PC-3 (cell line): ENCODE data around the gene DGCR2. TPM values are rescaled to one million over a fixed set of nuclear protein-coding genes. Genes with fewer than 3 reads are reported as not detected.
"Not testable (repeated sequence)": the region's sequence is repeated elsewhere in the genome, so short reads cannot be mapped to it uniquely, and the experiment has no call there.

Experiments
- ATAC-seq: fragments of 200-7000 bp; cut with Tn5 transposase; 2 replicates; pipeline ENCODE4 v1.9.1; 2020; ENCODE audit warnings: mild to moderate bottlenecking, moderate library complexity
- BruUV-seq: library from RNA; stranded (reverse); fragments of 400-500 nt; replicated peaks from 2 replicates; lab custom pipeline; 2021; lab: Mats Ljungman, UMichigan
- CTCF ChIA-PET: fragments of 300-600 bp; sonication (Branson Sonifier 250); formaldehyde crosslinking; loops from one replicate; lab custom pipeline; 2022; ENCODE audit warnings: antibody characterized with exemption; lab: Charles Lee
- POLR2A ChIA-PET: fragments of 300-600 bp; sonication (Branson Sonifier 250); formaldehyde crosslinking; loops from one replicate; lab custom pipeline; 2022; ENCODE audit warnings: antibody characterized with exemption; ENCODE audit not compliant: unreplicated experiment; lab: Charles Lee
- DNase-seq: peaks from one replicate; pipeline ENCODE4 v3.0.0-alpha.2; 2015
- H2AFZ ChIP-seq: fragments of 300-600 bp; sonication (generic); 2 replicates; pipeline ENCODE4 v1.6.0; 2016; ENCODE audit warnings: antibody characterized with exemption, low read length
- H3F3A ChIP-seq: fragments of 300-600 bp; sonication (generic); one replicate; pipeline ENCODE4 v1.6.0; 2017; ENCODE audit warnings: antibody characterized with exemption, low read length, control low read depth, mild to moderate bottlenecking; ENCODE audit not compliant: unreplicated experiment
- H3K27ac ChIP-seq: fragments of 300-600 bp; sonication (generic); 2 replicates; pipeline ENCODE4 v1.5.1; 2016; ENCODE audit warnings: mild to moderate bottlenecking, low read length
- H3K27me3 ChIP-seq: fragments of 300-600 bp; sonication (generic); 2 replicates; pipeline ENCODE4 v1.6.1; 2016; ENCODE audit warnings: low read length, mixed read lengths
- H3K36me3 ChIP-seq: fragments of 300-600 bp; sonication (generic); 2 replicates; pipeline ENCODE4 v1.6.1; 2016; ENCODE audit warnings: low read depth, mixed run types, low read length, mixed read lengths
- H3K4me1 ChIP-seq: fragments of 300-600 bp; sonication (generic); 2 replicates; pipeline ENCODE4 v1.5.1; 2016; ENCODE audit warnings: low read length; ENCODE audit not compliant: insufficient read depth
- H3K4me2 ChIP-seq: fragments of 300-600 bp; sonication (generic); 2 replicates; pipeline ENCODE4 v1.6.0; 2016; ENCODE audit warnings: low read length
- H3K4me3 ChIP-seq: fragments of 300-600 bp; sonication (generic); 2 replicates; pipeline ENCODE4 v1.5.1; 2016; ENCODE audit warnings: mild to moderate bottlenecking, low read length, mixed read lengths
- H3K79me2 ChIP-seq: fragments of 300-600 bp; sonication (generic); 2 replicates; pipeline ENCODE4 v1.6.1; 2017; ENCODE audit warnings: low read length, mixed read lengths
- H3K9ac ChIP-seq: fragments of 300-600 bp; sonication (generic); 2 replicates; pipeline ENCODE4 v1.6.0; 2016; ENCODE audit warnings: mild to moderate bottlenecking, low read length
- H3K9me2 ChIP-seq: fragments of 300-600 bp; sonication (generic); replicated peaks from 2 replicates; pipeline ENCODE4 v1.6.1; 2016; ENCODE audit warnings: mixed run types, low read length, mixed read lengths
- H3K9me3 ChIP-seq: fragments of 300-600 bp; sonication (generic); 2 replicates; pipeline ENCODE4 v1.6.1; 2016; ENCODE audit warnings: low read length, mixed read lengths
- H4K20me1 ChIP-seq: fragments of 300-600 bp; sonication (generic); 2 replicates; pipeline ENCODE4 v1.6.1; 2016; ENCODE audit warnings: low read length, mixed read lengths
- intact Hi-C: fragments of 100-400 bp; cut with micrococcal nuclease; formaldehyde crosslinking; loops from 2 replicates; pipeline ENCODE4 v1.9.0; 2023
- total RNA-seq: library from RNA; depleted of rRNA; stranded (reverse); fragments of >200 nt; gene quantifications from 2 replicates; pipeline ENCODE4 v1.2.3, GENCODE V29; 2014

DGCR2 gene
- total RNA-seq, 1 experiment from 2014 or later, result 36.1 TPM

GRCh38 chr22:19030226-19030888, 91.9 kb downstream of the DGCR2 start:
- CTCF ChIA-PET, H3K79me2 ChIP-seq, ATAC-seq: not testable (repeated sequence)

GRCh38 chr22:19029113-19030103, 92.8 kb downstream of the DGCR2 start:
- POLR2A ChIA-PET, ATAC-seq, H3K9me2 ChIP-seq, H3K4me2 ChIP-seq, H2AFZ ChIP-seq, H3K27me3 ChIP-seq, DNase-seq, H3K4me3 ChIP-seq, H4K20me1 ChIP-seq, H3K79me2 ChIP-seq, CTCF ChIA-PET, H3K27ac ChIP-seq, H3K9me3 ChIP-seq, H3K9ac ChIP-seq, H3F3A ChIP-seq, H3K36me3 ChIP-seq, BruUV-seq, H3K4me1 ChIP-seq, intact Hi-C loops: not testable (repeated sequence)

More at GRCh38 chr22:19030226-19030888, 91.9 kb downstream of the DGCR2 start:
- POLR2A ChIA-PET, H4K20me1 ChIP-seq, H3K9me3 ChIP-seq, H3K4me3 ChIP-seq, H3F3A ChIP-seq, DNase-seq, H3K9ac ChIP-seq, H2AFZ ChIP-seq, H3K36me3 ChIP-seq, BruUV-seq, H3K27me3 ChIP-seq, H3K4me1 ChIP-seq, H3K9me2 ChIP-seq, H3K4me2 ChIP-seq, intact Hi-C loops, H3K27ac ChIP-seq: not testable (repeated sequence)

- H3K36me3 ChIP-seq, POLR2A ChIA-PET, DNase-seq, H3K9ac ChIP-seq, H3K27ac ChIP-seq, H3K4me3 ChIP-seq, H3K4me1 ChIP-seq, H3K27me3 ChIP-seq, CTCF ChIA-PET, H3K9me2 ChIP-seq, H2AFZ ChIP-seq, intact Hi-C loops, H3K79me2 ChIP-seq, H3K4me2 ChIP-seq, H3F3A ChIP-seq, BruUV-seq, H3K9me3 ChIP-seq, H4K20me1 ChIP-seq: not testable (repeated sequence)
- peak; percentile 68 for ATAC-seq
Observed at GRCh38 chr22:19028060-19028455, 94.2 kb downstream of the DGCR2 start.

- H3K79me2 ChIP-seq, H3K9me2 ChIP-seq, H3K27ac ChIP-seq, CTCF ChIA-PET, H4K20me1 ChIP-seq, H3K36me3 ChIP-seq, H3K9ac ChIP-seq, H3F3A ChIP-seq, intact Hi-C loops, POLR2A ChIA-PET, H3K9me3 ChIP-seq, H3K4me1 ChIP-seq, H3K4me3 ChIP-seq, ATAC-seq, H3K4me2 ChIP-seq, H3K27me3 ChIP-seq, BruUV-seq, DNase-seq, H2AFZ ChIP-seq: not testable (repeated sequence)
Observed at GRCh38 chr22:19027371-19028059, 94.7 kb downstream of the DGCR2 start.

GRCh38 chr22:19026080-19026479, 96.1 kb downstream of the DGCR2 start:
- H2AFZ ChIP-seq, DNase-seq, H3K27me3 ChIP-seq, H3K9me3 ChIP-seq, H3K9me2 ChIP-seq, H3K79me2 ChIP-seq, H3K4me3 ChIP-seq, H3F3A ChIP-seq, H3K27ac ChIP-seq, CTCF ChIA-PET, BruUV-seq, POLR2A ChIA-PET, ATAC-seq, H3K36me3 ChIP-seq, intact Hi-C loops, H3K4me2 ChIP-seq, H3K9ac ChIP-seq, H3K4me1 ChIP-seq, H4K20me1 ChIP-seq: not testable (repeated sequence)

- H3K27ac ChIP-seq, H3K4me1 ChIP-seq, H3K4me3 ChIP-seq, H2AFZ ChIP-seq, intact Hi-C loops, BruUV-seq, H3K4me2 ChIP-seq, H3K79me2 ChIP-seq, ATAC-seq, H3K36me3 ChIP-seq, H3K9ac ChIP-seq, H3K9me3 ChIP-seq, CTCF ChIA-PET, H3K9me2 ChIP-seq, H4K20me1 ChIP-seq, H3K27me3 ChIP-seq, H3F3A ChIP-seq, POLR2A ChIA-PET, DNase-seq: not testable (repeated sequence)
Observed at GRCh38 chr22:19024956-19025489, 97.2 kb downstream of the DGCR2 start.
